ENCODE measurements around the gene TSFM. TPM values are rescaled to one million over a fixed set of nuclear protein-coding genes. Genes with fewer than 3 reads are reported as not detected.
A peak's percentile ranks its signal among the peaks of the same experiment; 100 is the strongest.

The TSFM gene
- total and polyA plus RNA-seq, 9 of the 15 experiments (the other 6 are each of a cell fraction or from before 2014, with no cell fraction given) = 44.6 to 198 (median 60.2) TPM

DNA sequence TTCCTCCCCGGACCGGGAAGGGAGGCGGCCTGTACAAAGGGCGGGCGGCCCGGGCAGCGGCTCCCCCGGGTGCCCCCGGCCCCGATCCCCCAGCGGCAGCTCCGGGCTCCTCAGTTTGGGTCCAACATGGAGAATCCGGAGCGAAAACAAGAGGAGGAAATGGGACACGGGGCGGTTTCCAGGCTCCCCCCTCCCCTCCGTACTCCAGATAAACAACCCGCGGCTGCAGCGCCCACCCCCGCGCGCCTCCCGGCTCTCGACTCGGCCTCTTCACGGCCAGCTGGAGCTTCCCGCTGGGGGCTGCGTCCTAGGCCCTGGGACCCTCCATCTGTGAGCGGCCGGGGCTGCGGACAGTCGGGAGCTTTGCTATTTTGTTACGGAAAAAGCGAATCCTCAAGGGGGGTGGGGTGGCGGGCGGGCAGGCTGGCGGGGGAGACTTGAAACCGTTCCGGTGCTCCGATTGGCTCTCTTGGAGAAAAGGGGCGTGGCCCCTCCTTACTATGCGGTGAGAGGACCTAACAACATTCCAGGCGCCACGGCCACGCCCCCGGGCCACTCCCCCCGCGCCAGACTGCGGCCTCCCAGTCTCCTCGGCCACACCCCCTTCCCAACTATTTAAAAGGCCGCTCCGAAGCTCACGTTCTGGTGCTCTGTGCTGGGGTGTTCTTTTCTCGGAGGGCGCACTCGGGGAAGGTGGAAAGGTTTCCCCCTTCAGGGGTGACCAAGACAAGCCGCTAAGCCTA is 64.2 kb downstream of the TSFM start, which contains the start of gene CTDSP2 (continued):
- TF ChIP-seq NR4A1 (CRISPR knock-in tag; IDR thresholded peaks at IDR 0.05) (no peak), NR4A1 (tag; IDR thresholded peaks at IDR 0.05) (no peak), ZFP30 (CRISPR knock-in tag; IDR thresholded peaks at IDR 0.05; ENCODE audit: borderline replicate concordance) (no peak), PML (IDR thresholded peaks at IDR 0.05; ENCODE audit: low read length) (no peak), RBM39 (optimal IDR thresholded peaks at IDR 0.05; ENCODE audit: low read depth, low read length) (no peak), TCF7 (IDR thresholded peaks at IDR 0.05; ENCODE audit: borderline replicate concordance) (no peak), ARID1B (IDR thresholded peaks at IDR 0.05) (peak; percentile 37), PHF20 (IDR thresholded peaks at IDR 0.05; ENCODE audit: partially characterized antibody) (no peak), SRSF9 (IDR thresholded peaks at IDR 0.05; ENCODE audit: borderline replicate concordance, low read depth, low read length) (no peak), NCOA4 (IDR thresholded peaks at IDR 0.05; ENCODE audit: partially characterized antibody) (no peak), MCM2 (IDR thresholded peaks at IDR 0.05; ENCODE audit: low read depth) (no peak), POLR3A (IDR thresholded peaks at IDR 0.05; ENCODE audit: borderline replicate concordance, extremely low read depth, insufficient read depth, insufficient read length) (no peak), HNRNPH1 (optimal IDR thresholded peaks at IDR 0.05; ENCODE audit: low read depth, low read length) (no peak), ZNF41 (CRISPR knock-in tag; conservative IDR thresholded peaks at IDR 0.05) (no peak), ARID2 (IDR thresholded peaks at IDR 0.05) (no peak), CREM (IDR thresholded peaks at IDR 0.05; ENCODE audit: low read depth) (peak; percentile 45), SMARCA5 (IDR thresholded peaks at IDR 0.05) (0 out of 2 replicates have a peak, but pooled peaks have one; percentile 14)
- TF ChIP-seq, protein P1, sequence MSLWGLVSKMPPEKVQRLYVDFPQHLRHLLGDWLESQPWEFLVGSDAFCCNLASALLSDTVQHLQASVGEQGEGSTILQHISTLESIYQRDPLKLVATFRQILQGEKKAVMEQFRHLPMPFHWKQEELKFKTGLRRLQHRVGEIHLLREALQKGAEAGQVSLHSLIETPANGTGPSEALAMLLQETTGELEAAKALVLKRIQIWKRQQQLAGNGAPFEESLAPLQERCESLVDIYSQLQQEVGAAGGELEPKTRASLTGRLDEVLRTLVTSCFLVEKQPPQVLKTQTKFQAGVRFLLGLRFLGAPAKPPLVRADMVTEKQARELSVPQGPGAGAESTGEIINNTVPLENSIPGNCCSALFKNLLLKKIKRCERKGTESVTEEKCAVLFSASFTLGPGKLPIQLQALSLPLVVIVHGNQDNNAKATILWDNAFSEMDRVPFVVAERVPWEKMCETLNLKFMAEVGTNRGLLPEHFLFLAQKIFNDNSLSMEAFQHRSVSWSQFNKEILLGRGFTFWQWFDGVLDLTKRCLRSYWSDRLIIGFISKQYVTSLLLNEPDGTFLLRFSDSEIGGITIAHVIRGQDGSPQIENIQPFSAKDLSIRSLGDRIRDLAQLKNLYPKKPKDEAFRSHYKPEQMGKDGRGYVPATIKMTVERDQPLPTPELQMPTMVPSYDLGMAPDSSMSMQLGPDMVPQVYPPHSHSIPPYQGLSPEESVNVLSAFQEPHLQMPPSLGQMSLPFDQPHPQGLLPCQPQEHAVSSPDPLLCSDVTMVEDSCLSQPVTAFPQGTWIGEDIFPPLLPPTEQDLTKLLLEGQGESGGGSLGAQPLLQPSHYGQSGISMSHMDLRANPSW (CRISPR knock-in tag; IDR thresholded peaks at IDR 0.05) = no peak
- TF ChIP-seq, protein P2, sequence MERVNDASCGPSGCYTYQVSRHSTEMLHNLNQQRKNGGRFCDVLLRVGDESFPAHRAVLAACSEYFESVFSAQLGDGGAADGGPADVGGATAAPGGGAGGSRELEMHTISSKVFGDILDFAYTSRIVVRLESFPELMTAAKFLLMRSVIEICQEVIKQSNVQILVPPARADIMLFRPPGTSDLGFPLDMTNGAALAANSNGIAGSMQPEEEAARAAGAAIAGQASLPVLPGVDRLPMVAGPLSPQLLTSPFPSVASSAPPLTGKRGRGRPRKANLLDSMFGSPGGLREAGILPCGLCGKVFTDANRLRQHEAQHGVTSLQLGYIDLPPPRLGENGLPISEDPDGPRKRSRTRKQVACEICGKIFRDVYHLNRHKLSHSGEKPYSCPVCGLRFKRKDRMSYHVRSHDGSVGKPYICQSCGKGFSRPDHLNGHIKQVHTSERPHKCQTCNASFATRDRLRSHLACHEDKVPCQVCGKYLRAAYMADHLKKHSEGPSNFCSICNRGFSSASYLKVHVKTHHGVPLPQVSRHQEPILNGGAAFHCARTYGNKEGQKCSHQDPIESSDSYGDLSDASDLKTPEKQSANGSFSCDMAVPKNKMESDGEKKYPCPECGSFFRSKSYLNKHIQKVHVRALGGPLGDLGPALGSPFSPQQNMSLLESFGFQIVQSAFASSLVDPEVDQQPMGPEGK (CRISPR knock-in tag; IDR thresholded peaks at IDR 0.05; ENCODE audit: borderline replicate concordance) = no peak
- TF ChIP-seq, protein P3, sequence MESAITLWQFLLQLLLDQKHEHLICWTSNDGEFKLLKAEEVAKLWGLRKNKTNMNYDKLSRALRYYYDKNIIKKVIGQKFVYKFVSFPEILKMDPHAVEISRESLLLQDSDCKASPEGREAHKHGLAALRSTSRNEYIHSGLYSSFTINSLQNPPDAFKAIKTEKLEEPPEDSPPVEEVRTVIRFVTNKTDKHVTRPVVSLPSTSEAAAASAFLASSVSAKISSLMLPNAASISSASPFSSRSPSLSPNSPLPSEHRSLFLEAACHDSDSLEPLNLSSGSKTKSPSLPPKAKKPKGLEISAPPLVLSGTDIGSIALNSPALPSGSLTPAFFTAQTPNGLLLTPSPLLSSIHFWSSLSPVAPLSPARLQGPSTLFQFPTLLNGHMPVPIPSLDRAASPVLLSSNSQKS (CRISPR knock-in tag; IDR thresholded peaks at IDR 0.05) = no peak
- TF ChIP-seq, protein P4, sequence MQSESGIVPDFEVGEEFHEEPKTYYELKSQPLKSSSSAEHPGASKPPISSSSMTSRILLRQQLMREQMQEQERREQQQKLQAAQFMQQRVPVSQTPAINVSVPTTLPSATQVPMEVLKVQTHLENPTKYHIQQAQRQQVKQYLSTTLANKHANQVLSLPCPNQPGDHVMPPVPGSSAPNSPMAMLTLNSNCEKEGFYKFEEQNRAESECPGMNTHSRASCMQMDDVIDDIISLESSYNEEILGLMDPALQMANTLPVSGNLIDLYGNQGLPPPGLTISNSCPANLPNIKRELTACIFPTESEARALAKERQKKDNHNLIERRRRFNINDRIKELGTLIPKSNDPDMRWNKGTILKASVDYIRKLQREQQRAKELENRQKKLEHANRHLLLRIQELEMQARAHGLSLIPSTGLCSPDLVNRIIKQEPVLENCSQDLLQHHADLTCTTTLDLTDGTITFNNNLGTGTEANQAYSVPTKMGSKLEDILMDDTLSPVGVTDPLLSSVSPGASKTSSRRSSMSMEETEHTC (IDR thresholded peaks at IDR 0.05) = no peak
- TF ChIP-seq, protein P5, sequence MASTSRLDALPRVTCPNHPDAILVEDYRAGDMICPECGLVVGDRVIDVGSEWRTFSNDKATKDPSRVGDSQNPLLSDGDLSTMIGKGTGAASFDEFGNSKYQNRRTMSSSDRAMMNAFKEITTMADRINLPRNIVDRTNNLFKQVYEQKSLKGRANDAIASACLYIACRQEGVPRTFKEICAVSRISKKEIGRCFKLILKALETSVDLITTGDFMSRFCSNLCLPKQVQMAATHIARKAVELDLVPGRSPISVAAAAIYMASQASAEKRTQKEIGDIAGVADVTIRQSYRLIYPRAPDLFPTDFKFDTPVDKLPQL (IDR thresholded peaks at IDR 0.05; ENCODE audit: extremely low read depth, insufficient read length) = no peak

Data from K562 (cell line).